Endodermal cell (in vitro differentiated cells): ENCODE results near the gene EPYC. TPM values are rescaled to one million over a fixed set of nuclear protein-coding genes. Genes with fewer than 3 reads are reported as not detected.

Experiments
- DNase-seq: peaks from one replicate; pipeline ENCODE4 v3.0.0-alpha.2; 2017
- H3K27ac ChIP-seq: 2 replicates; pipeline ENCODE4 v1.5.1; 2013; ENCODE audit warnings: mild to moderate bottlenecking, low read depth, low read length, moderate library complexity
- H3K27me3 ChIP-seq: 2 replicates; pipeline ENCODE4 v1.6.1; 2013; ENCODE audit warnings: mild to moderate bottlenecking, low read length, moderate library complexity; ENCODE audit not compliant: insufficient read depth, control insufficient read depth, poor library complexity, severe bottlenecking
- H3K36me3 ChIP-seq: 2 replicates; pipeline ENCODE4 v1.7.0; 2013; ENCODE audit warnings: mild to moderate bottlenecking, low read length, moderate library complexity; ENCODE audit not compliant: control insufficient read depth, insufficient read depth
- H3K4me1 ChIP-seq: one replicate; pipeline ENCODE4 v1.7.0; 2013; ENCODE audit warnings: low read length; ENCODE audit not compliant: control insufficient read depth, insufficient read depth
- H3K4me3 ChIP-seq: 2 replicates; pipeline ENCODE4 v1.5.1; 2013; ENCODE audit warnings: mild to moderate bottlenecking, low read length, moderate library complexity
- H3K9ac ChIP-seq: 2 replicates; pipeline ENCODE4 v1.6.1; 2013; ENCODE audit warnings: mild to moderate bottlenecking, low read length, moderate library complexity; ENCODE audit not compliant: poor library complexity, severe bottlenecking; ENCODE audit errors: extremely low read depth
- H3K9me3 ChIP-seq: 2 replicates; pipeline ENCODE4 v1.6.1; 2013; ENCODE audit warnings: mild to moderate bottlenecking, low read length, moderate library complexity; ENCODE audit not compliant: control insufficient read depth
- H3K27ac Mint-ChIP-seq: 2 replicates; pipeline ENCODE4 v1.8.0; 2020; ENCODE audit warnings: mixed read lengths
- H3K27me3 Mint-ChIP-seq: 2 replicates; pipeline ENCODE4 v1.8.0; 2021; ENCODE audit warnings: mild to moderate bottlenecking, mixed read lengths; ENCODE audit not compliant: insufficient read depth
- H3K36me3 Mint-ChIP-seq: 2 replicates; pipeline ENCODE4 v1.8.0; 2020; ENCODE audit warnings: low read depth, mixed read lengths
- H3K4me1 Mint-ChIP-seq: 2 replicates; pipeline ENCODE4 v1.8.0; 2020; ENCODE audit warnings: mixed read lengths
- H3K4me3 Mint-ChIP-seq: 2 replicates; pipeline ENCODE4 v1.8.0; 2020; ENCODE audit warnings: mild to moderate bottlenecking, moderate library complexity, mixed read lengths
- H3K9me3 Mint-ChIP-seq: 2 replicates; pipeline ENCODE4 v1.8.0; 2020; ENCODE audit warnings: mild to moderate bottlenecking, mixed read lengths
- WGBS, 2 experiments: methylation state at CpG; one replicate each; pipeline versions ENCODE4 v1.1.5 to v1.1.7; 2013; ENCODE audit warnings: missing lambda C conversion rate in 2 of 2, mixed read lengths in 1 of 2; ENCODE audit not compliant: insufficient coverage in 1 of 2, insufficient read length in 1 of 2; 5-methylcytosine and 5-hydroxymethylcytosine counted together
- total RNA-seq, 2 donors: library from RNA; stranded (reverse); fragmentation: NEBNext Ultra II Directional in 1 of 2; extraction: Animal tissue kit (Norgen Biotek cat#: 25700) in 1 of 2; gene quantifications; 2 replicates in 1 of 2; 3 replicates in 1 of 2; pipeline ENCODE4 v1.2.1, GENCODE V29; 2021
- TF ChIP-seq, protein P1 (sequence below): fragments of 200-600 bp; sonication (generic); conservative IDR thresholded peaks from 2 replicates; pipeline ENCODE4 v1.5.0; 2021; ENCODE audit warnings: antibody characterized with exemption, mild to moderate bottlenecking

EPYC gene
- total RNA-seq, 2 donors from 2014 or later: not detected

DNA sequence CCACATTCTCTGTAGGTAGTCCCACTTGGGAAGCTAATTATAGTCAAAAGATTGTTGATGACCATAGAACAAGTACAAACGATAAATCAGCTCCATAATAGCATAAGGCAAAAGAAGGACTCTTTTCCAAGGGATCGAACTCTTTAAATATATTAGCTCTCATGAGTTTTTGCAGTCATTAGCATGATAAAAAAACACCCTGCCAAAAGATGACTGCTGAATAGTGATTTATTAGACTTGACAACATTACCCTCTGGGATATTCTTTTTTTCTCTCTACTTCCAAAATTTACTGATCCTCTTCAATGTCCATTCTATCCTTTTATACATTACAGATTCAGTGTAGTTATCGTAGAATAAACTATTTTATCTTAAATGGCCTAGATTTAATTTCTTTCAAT is 14.2 kb downstream of the EPYC start:
- H3K27me3 Mint-ChIP-seq: peaks cover 27% of the 10 kb centered on the region
- H3K36me3 ChIP-seq: no peaks in the 10 kb centered on the region
- no peak overlapping the region for H3K27ac ChIP-seq
- TF ChIP-seq, protein P1, sequence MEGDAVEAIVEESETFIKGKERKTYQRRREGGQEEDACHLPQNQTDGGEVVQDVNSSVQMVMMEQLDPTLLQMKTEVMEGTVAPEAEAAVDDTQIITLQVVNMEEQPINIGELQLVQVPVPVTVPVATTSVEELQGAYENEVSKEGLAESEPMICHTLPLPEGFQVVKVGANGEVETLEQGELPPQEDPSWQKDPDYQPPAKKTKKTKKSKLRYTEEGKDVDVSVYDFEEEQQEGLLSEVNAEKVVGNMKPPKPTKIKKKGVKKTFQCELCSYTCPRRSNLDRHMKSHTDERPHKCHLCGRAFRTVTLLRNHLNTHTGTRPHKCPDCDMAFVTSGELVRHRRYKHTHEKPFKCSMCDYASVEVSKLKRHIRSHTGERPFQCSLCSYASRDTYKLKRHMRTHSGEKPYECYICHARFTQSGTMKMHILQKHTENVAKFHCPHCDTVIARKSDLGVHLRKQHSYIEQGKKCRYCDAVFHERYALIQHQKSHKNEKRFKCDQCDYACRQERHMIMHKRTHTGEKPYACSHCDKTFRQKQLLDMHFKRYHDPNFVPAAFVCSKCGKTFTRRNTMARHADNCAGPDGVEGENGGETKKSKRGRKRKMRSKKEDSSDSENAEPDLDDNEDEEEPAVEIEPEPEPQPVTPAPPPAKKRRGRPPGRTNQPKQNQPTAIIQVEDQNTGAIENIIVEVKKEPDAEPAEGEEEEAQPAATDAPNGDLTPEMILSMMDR: no peak
- H3K27me3 ChIP-seq: no peaks in the 10 kb centered on the region
- peaks cover 23% of the 10 kb centered on the region for H3K9me3 Mint-ChIP-seq
- H3K4me1 ChIP-seq: no peaks in the 10 kb centered on the region
- H3K4me3 ChIP-seq: no peak overlapping the region
- no peak overlapping the region for H3K27ac Mint-ChIP-seq
- peaks cover 33% of the 10 kb centered on the region for H3K9me3 ChIP-seq
- no peak for DNase-seq
- no peak overlapping the region for H3K9ac ChIP-seq
- no peaks in the 10 kb centered on the region for H3K4me1 Mint-ChIP-seq
- H3K36me3 Mint-ChIP-seq: no peaks in the 10 kb centered on the region
- no peak overlapping the region for H3K4me3 Mint-ChIP-seq
- 47% methylated on average over 2 of the region's 3 CpGs; no CpG with 5 or more reads in 1 of the 2 experiments for WGBS, 2 experiments

DNA sequence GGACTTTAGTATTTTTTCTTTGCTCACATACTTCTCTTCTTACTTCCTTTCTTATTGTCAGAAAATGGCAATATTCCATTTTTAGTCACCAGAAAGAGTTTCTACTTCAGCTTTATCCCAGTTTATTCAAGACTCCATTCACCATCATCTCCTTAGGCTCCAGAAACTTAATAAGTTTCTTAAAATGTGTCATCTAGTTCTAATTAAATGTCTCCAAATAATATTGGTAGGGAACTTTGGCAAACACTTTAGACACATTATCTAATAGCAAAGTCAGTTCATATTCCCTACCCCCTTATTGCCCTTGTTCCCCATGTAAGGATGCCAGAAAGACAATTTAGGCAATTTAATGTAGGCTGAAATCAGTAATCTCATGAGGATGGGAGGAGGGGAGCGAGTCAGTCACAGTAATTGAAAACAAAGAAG is 15.1 kb downstream of the EPYC start:
- peaks cover 33% of the 10 kb centered on the region for H3K9me3 ChIP-seq
- Mint-ChIP-seq H3K27me3 (peaks cover 36% of the 10 kb centered on the region), H3K4me3 (no peak overlapping the region), H3K4me1 (peaks cover 7% of the 10 kb centered on the region), H3K36me3 (no peaks in the 10 kb centered on the region), H3K27ac (no peak overlapping the region), H3K9me3 (peaks cover 23% of the 10 kb centered on the region)
- no peaks in the 10 kb centered on the region for H3K4me1 ChIP-seq
- no peak overlapping the region for H3K27ac ChIP-seq
- H3K4me3 ChIP-seq: no peak overlapping the region
- no peaks in the 10 kb centered on the region for H3K27me3 ChIP-seq
- no peaks in the 10 kb centered on the region for H3K36me3 ChIP-seq
- no peak for DNase-seq
- WGBS, 2 experiments: 89 to 91% methylated on average over 1 of the region's 1 CpG
- no peak overlapping the region for H3K9ac ChIP-seq
- TF ChIP-seq, protein P1: no peak

DNA sequence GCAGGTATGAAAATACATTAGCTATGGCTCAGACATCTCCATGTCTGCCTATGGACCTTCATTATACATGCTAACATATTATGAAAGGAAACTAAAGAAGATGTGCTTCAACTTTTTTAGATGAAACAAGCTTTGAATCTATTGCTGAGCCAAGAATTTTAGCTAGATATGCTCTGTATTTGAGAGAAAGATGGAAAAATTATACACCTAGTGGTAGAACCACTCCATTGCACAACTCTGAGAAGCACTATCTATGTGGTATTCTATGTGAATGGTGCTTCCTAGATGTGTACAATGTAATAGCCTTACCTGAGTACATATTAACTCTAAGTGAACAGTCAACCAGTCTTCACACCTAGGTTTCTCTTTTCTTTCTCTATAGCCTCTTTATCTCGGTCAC is 17.3 kb downstream of the EPYC start:
- H3K9me3 ChIP-seq: peaks cover 32% of the 10 kb centered on the region
- peaks cover 48% of the 10 kb centered on the region for H3K27me3 Mint-ChIP-seq
- no peaks in the 10 kb centered on the region for H3K27me3 ChIP-seq
- H3K4me1 Mint-ChIP-seq: peaks cover 20% of the 10 kb centered on the region
- WGBS, 2 experiments: 57% methylated on average over 1 of the region's 1 CpG; no CpG with 5 or more reads in 1 of the 2 experiments
- H3K4me3 Mint-ChIP-seq: no peak overlapping the region
- no peaks in the 10 kb centered on the region for H3K36me3 ChIP-seq
- H3K4me3 ChIP-seq: no peak overlapping the region
- no peak overlapping the region for H3K27ac ChIP-seq
- TF ChIP-seq, protein P1: peak; percentile 63
- no peak overlapping the region for H3K27ac Mint-ChIP-seq
- peaks cover 23% of the 10 kb centered on the region for H3K9me3 Mint-ChIP-seq
- no peak overlapping the region for H3K9ac ChIP-seq
- H3K36me3 Mint-ChIP-seq: no peaks in the 10 kb centered on the region
- no peaks in the 10 kb centered on the region for H3K4me1 ChIP-seq
- no peak for DNase-seq
